B cell (primary cell): ENCODE measurements around the gene FHIT. TPM values are rescaled to one million over a fixed set of nuclear protein-coding genes. Genes with fewer than 3 reads are reported as not detected.
"Not testable (repeated sequence)": the region's sequence is repeated elsewhere in the genome, so short reads cannot be mapped to it uniquely, and the experiment has no call there.

Source experiments
- ATAC-seq: fragments of 200-7000 bp; cut with Tn5 transposase; one replicate; pipeline ENCODE4 v1.10.0; 2021; ENCODE audit warnings: low read depth, mild to moderate bottlenecking, moderate number of reproducible peaks, moderate library complexity
- CTCF ChIA-PET: fragments of 350-600 bp; sonication (Branson Sonifier 250); formaldehyde crosslinking; loops from one replicate; lab custom pipeline; 2021; ENCODE audit warnings: antibody characterized with exemption, inconsistent platforms; lab: Charles Lee
- POLR2A ChIA-PET: fragments of 350-600 bp; sonication (Branson Sonifier 250); formaldehyde crosslinking; loops from one replicate; lab custom pipeline; 2021; ENCODE audit warnings: antibody characterized with exemption; lab: Charles Lee
- DNase-seq: peaks from one replicate; pipeline ENCODE4 v3.0.0; 2013
- H2AFZ ChIP-seq: 2 replicates; pipeline ENCODE4 v1.6.1; 2012; ENCODE audit warnings: mild to moderate bottlenecking, low read depth, low read length; ENCODE audit not compliant: insufficient read depth, poor library complexity, severe bottlenecking
- H3K27ac ChIP-seq, 2 donors: 1 replicate in 1 of 2; 2 replicates in 1 of 2; pipeline ENCODE4 v1.5.1; 2012 to 2013; ENCODE audit warnings: low read length in 2 of 2, mild to moderate bottlenecking in 2 of 2, moderate library complexity in 1 of 2
- H3K27me3 ChIP-seq, 4 experiments: fragments of 200-600 bp in 1 of 4; sonication (generic) in 1 of 4; replicated peaks in 1 of 4; 1 replicate in 2 of 4; 2 replicates in 2 of 4; pipeline versions ENCODE4 v1.6.1 to v1.7.0; 2013 to 2016; ENCODE audit warnings: low read length in 3 of 4, mild to moderate bottlenecking in 2 of 4, mixed read lengths in 1 of 4, moderate library complexity in 1 of 4; ENCODE audit not compliant: insufficient read depth in 4 of 4, control insufficient read depth in 3 of 4; ENCODE audit errors: control extremely low read depth in 1 of 4
- H3K36me3 ChIP-seq, 2 experiments: replicated peaks in 1 of 2; 1 replicate in 1 of 2; 2 replicates in 1 of 2; pipeline versions ENCODE4 v1.6.1 to v1.7.1; 2013; ENCODE audit warnings: low read length in 1 of 2; ENCODE audit not compliant: insufficient read depth in 2 of 2, control insufficient read depth in 1 of 2; ENCODE audit errors: control extremely low read depth in 1 of 2, extremely low read depth in 1 of 2
- H3K4me1 ChIP-seq, 2 donors: fragments of 200-600 bp in 1 of 2; sonication (generic) in 1 of 2; 1 replicate in 1 of 2; 2 replicates in 1 of 2; pipeline versions ENCODE4 v1.5.1 to v1.6.1; 2013 to 2017; ENCODE audit warnings: low read length in 2 of 2; ENCODE audit not compliant: control insufficient read depth in 2 of 2, insufficient read depth in 2 of 2
- H3K4me2 ChIP-seq: replicated peaks from 2 replicates; pipeline ENCODE3; 2012; ENCODE audit warnings: mild to moderate bottlenecking, low read depth, low read length; ENCODE audit not compliant: poor library complexity, severe bottlenecking
- H3K4me3 ChIP-seq, 5 experiments: fragments of 200-600 bp in 1 of 5; sonication (generic) in 1 of 5; 1 replicate in 3 of 5; 2 replicates in 2 of 5; pipeline versions ENCODE4 v1.5.1 to v1.7.0; 2011 to 2016; ENCODE audit warnings: low read length in 4 of 5, mild to moderate bottlenecking in 4 of 5, low read depth in 2 of 5, control low read depth in 1 of 5, moderate library complexity in 1 of 5; ENCODE audit not compliant: insufficient read depth in 1 of 5; ENCODE audit errors: control extremely low read depth in 1 of 5, extremely low read depth in 1 of 5
- H3K79me2 ChIP-seq: fragments of 200-600 bp; sonication (generic); one replicate; pipeline ENCODE4 v1.6.0; 2016; ENCODE audit warnings: low read length; ENCODE audit not compliant: control insufficient read depth, insufficient read depth
- H3K9ac ChIP-seq: fragments of 200-600 bp; sonication (generic); 2 replicates; pipeline ENCODE4 v1.6.1; 2017; ENCODE audit warnings: mild to moderate bottlenecking, low read length, moderate library complexity
- H3K9me3 ChIP-seq, 3 donors: one replicate each; pipeline versions ENCODE4 v1.6.1 to v1.7.1; 2013; ENCODE audit warnings: low read length in 2 of 3; ENCODE audit not compliant: control insufficient read depth in 2 of 3, insufficient read depth in 1 of 3; ENCODE audit errors: control extremely low read depth in 1 of 3
- H4K20me1 ChIP-seq: 2 replicates; pipeline ENCODE4 v1.6.0; 2012; ENCODE audit warnings: mild to moderate bottlenecking, low read length; ENCODE audit not compliant: insufficient read depth, control insufficient read depth, poor library complexity, severe bottlenecking
- H3K27ac Mint-ChIP-seq: one replicate; pipeline ENCODE4 v1.8.0; 2021; ENCODE audit warnings: mixed read lengths
- H3K27me3 Mint-ChIP-seq: one replicate; pipeline ENCODE4 v1.8.0; 2021; ENCODE audit warnings: mixed read lengths
- H3K4me1 Mint-ChIP-seq: one replicate; pipeline ENCODE4 v1.8.0; 2021; ENCODE audit warnings: mixed read lengths
- H3K4me3 Mint-ChIP-seq: one replicate; pipeline ENCODE4 v1.8.0; 2021; ENCODE audit warnings: mixed read lengths
- H3K9me3 Mint-ChIP-seq: one replicate; pipeline ENCODE4 v1.8.0; 2022; ENCODE audit warnings: mixed read lengths; ENCODE audit not compliant: insufficient read depth
- CTCF ChIP-seq: fragments of 200-600 bp; IDR thresholded peaks from one replicate; pipeline ENCODE4 v1.8.0; 2022; ENCODE audit warnings: antibody characterized with exemption, mild to moderate bottlenecking
- EZH2 ChIP-seq: IDR thresholded peaks from 2 replicates; pipeline ENCODE4 v1.6.1; 2012; ENCODE audit warnings: borderline replicate concordance, low read depth, mild to moderate bottlenecking, moderate library complexity, low read length; ENCODE audit not compliant: insufficient read depth, poor library complexity, severe bottlenecking
- WGBS: methylation state at CpG from one replicate; pipeline ENCODE4 v1.1.5; 2013; ENCODE audit warnings: missing lambda C conversion rate; ENCODE audit not compliant: insufficient coverage; 5-methylcytosine and 5-hydroxymethylcytosine counted together
- intact Hi-C: fragments of 100-400 bp; cut with micrococcal nuclease; formaldehyde crosslinking; loops from one replicate; pipeline ENCODE4 v1.10.0; 2022
- polyA plus RNA-seq: library from polyadenylated mRNA; depleted of rRNA; stranded (reverse); fragments of >200 nt; gene quantifications from 2 replicates; pipeline ENCODE4 v1.2.3, GENCODE V29; 2012
- total RNA-seq, 2 donors: library from RNA; stranded (reverse); fragments of 120-200 nt in 1 of 2; gene quantifications; 1 replicate in 1 of 2; 2 replicates in 1 of 2; pipeline versions ENCODE4 v1.2.3 to v1.2.4, GENCODE V29; 2013 to 2022

The FHIT gene
- total and polyA plus RNA-seq, 2 donors (not counting 1 experiment from before 2014, with no cell fraction given), result 1.7 to 7.8 TPM

DNA sequence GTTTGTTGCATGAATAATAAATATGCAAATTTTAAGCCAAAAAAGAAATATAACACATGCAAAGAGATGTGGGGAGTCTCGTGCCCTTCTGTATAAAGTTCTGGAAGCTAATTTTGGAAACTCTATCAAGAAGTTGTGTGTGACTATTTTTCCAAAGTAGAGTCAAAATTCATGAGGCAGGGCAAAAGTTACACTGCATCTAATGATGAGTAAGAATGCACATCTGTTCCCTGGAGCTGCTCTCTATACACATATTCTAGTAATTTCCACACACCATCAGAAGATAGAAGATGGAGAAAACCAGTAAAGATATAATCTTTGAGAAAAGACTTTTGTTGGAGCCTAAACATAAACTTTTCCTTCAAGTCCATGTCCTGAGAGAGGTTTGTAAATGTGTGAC lies 199.6 kb downstream of the FHIT start:
- Histone ChIP-seq H3K79me2 (no peaks in the 10 kb centered on the region), H3K4me2 (no peak overlapping the region), H3K27me3 (no peaks in the 10 kb centered on the region), H3K4me1 (no peaks in the 10 kb centered on the region), H4K20me1 (no peaks in the 10 kb centered on the region), H2AFZ (no peak overlapping the region), H3K4me3 (no peak overlapping the region), H3K9me3 (no peaks in the 10 kb centered on the region), H3K27ac (no peak overlapping the region), H3K36me3 (no peaks in the 10 kb centered on the region), H3K9ac (no peak overlapping the region)
- no peak for DNase-seq
- ATAC-seq, result no peak
- CTCF ChIA-PET, result no interaction called here
- intact Hi-C loops, result no loop called here
- no peak overlapping the region for H3K27ac Mint-ChIP-seq
- WGBS, result no CpG with 5 or more reads among the region's 1 CpG
- H3K4me1 Mint-ChIP-seq, result no peaks in the 10 kb centered on the region
- POLR2A ChIA-PET, result no interaction called here
- no peaks in the 10 kb centered on the region for H3K27me3 Mint-ChIP-seq
- no peak for TF ChIP-seq EZH2
- TF ChIP-seq CTCF, result no peak
- H3K4me3 Mint-ChIP-seq, result no peak overlapping the region
- peaks cover 6% of the 10 kb centered on the region for H3K9me3 Mint-ChIP-seq

- WGBS, result no CpG with 5 or more reads among the region's 1 CpG
- H3K4me1 Mint-ChIP-seq, H3K4me1 ChIP-seq, H3K27ac ChIP-seq, H3K4me2 ChIP-seq, H2AFZ ChIP-seq, intact Hi-C loops, DNase-seq, H3K27me3 ChIP-seq, H3K9me3 Mint-ChIP-seq, H3K79me2 ChIP-seq, H3K4me3 ChIP-seq, H3K36me3 ChIP-seq, H4K20me1 ChIP-seq, POLR2A ChIA-PET, H3K4me3 Mint-ChIP-seq, H3K27ac Mint-ChIP-seq, H3K27me3 Mint-ChIP-seq, ATAC-seq, H3K9ac ChIP-seq, CTCF ChIA-PET: not testable (repeated sequence)
- H3K9me3 ChIP-seq, result peaks cover 1 to 23% (median 5%) of the 10 kb centered on the region in 3 donors
Observed at GRCh38 chr3:61045169-61045568, 206.1 kb downstream of the FHIT start.
